ENCODE measurements around the gene NEK6.

Gene NEK6

GRCh38 chr9:124284237-124284831 lies 26.6 kb downstream of the NEK6 start:
- H3K27me3 ChIP-seq (ENCODE audit: insufficient read depth, low read length), result no peaks in the 10 kb centered on the region
- no peak overlapping the region for H2BK12ac ChIP-seq (ENCODE audit: low read length)
- H3K36me3 ChIP-seq (ENCODE audit: control insufficient read depth in 1 of 2, insufficient read depth in 2 of 2, low read length in 2 of 2), result peaks cover 0 to 6% of the 10 kb centered on the region in 2 experiments
- H3K79me2 ChIP-seq (ENCODE audit: control insufficient read depth, insufficient read depth, low read length, poor library complexity), result peaks cover 17% of the 10 kb centered on the region
- peak overlapping the region; percentile 95 for H3K18ac ChIP-seq (ENCODE audit: low read length)
- peak overlapping the region; percentile 8 for H2BK5ac ChIP-seq (ENCODE audit: low read depth, low read length, poor library complexity)
- H3K23ac ChIP-seq (ENCODE audit: low read length), result no peak overlapping the region
- H3K4ac ChIP-seq (ENCODE audit: low read depth, low read length), result no peak overlapping the region
- H3K9me3 ChIP-seq (ENCODE audit: insufficient read depth, low read depth, low read length), result no peaks in the 10 kb centered on the region
- H4K12ac ChIP-seq (ENCODE audit: low read depth, low read length), result no peak overlapping the region
- no peak overlapping the region for H3K9ac ChIP-seq (ENCODE audit: low read length)
- H2BK120ac ChIP-seq (ENCODE audit: insufficient read depth, low read length, poor library complexity), result no peak overlapping the region
- no peak for DNase-seq
- no peak overlapping the region for H3K14ac ChIP-seq (ENCODE audit: low read length)
- H3K27ac ChIP-seq (ENCODE audit: low read depth, low read length), result no peak overlapping the region
- H3K4me1 ChIP-seq (ENCODE audit: control insufficient read depth in 1 of 2, insufficient read depth in 2 of 2, low read length in 2 of 2), result peaks cover 42 to 47% of the 10 kb centered on the region in 2 experiments
- H3K4me2 ChIP-seq (ENCODE audit: low read length), result no peak overlapping the region
- no peak overlapping the region for H2AFZ ChIP-seq (ENCODE audit: insufficient read depth, low read length, poor library complexity)
- H2AK5ac ChIP-seq (ENCODE audit: low read length), result no peak overlapping the region
- peak overlapping the region; percentile 95 for H4K91ac ChIP-seq (ENCODE audit: low read depth, low read length)
- peaks cover 23% of the 10 kb centered on the region for H3K79me1 ChIP-seq (ENCODE audit: low read length)
- H4K8ac ChIP-seq (ENCODE audit: low read depth, low read length), result peak overlapping the region; percentile 24
- WGBS (ENCODE audit: extremely low coverage, insufficient coverage, insufficient read length), result no CpG with 5 or more reads among the region's 18 CpGs
- H3K4me3 ChIP-seq (ENCODE audit: low read depth, low read length), result no peak overlapping the region

DNA sequence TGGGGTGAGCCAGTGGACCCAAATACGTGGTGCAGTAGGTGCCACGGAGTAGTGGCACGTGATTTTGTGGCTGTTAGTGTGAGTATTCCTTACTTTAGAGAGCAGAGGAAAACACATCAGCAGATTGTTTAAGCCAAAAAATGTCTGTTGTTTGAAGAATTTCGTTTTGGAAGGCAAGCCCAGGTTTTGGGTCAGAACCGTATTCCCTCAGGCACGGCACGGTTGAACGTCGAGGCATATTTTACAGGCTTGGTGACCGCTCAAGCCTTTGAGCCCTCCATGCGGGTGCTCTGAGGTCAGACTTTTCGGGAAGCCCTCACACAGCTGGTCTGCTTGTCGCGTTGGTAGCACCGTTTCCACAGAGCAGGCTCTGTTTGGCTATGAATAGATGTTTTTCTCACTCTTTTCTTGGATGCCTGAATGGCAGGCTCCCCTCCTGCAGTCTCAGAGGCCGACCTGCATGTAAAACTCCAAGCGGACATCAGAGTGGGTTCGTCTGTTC lies 27.2 kb downstream of the NEK6 start:
- Histone ChIP-seq H3K4me3 (ENCODE audit: low read depth, low read length) (no peak overlapping the region), H2AFZ (ENCODE audit: insufficient read depth, low read length, poor library complexity) (no peak overlapping the region), H3K18ac (ENCODE audit: low read length) (peak overlapping the region; percentile 95), H3K23ac (ENCODE audit: low read length) (no peak overlapping the region), H4K91ac (ENCODE audit: low read depth, low read length) (peak overlapping the region; percentile 95), H3K27me3 (ENCODE audit: insufficient read depth, low read length) (no peaks in the 10 kb centered on the region), H3K79me2 (ENCODE audit: control insufficient read depth, insufficient read depth, low read length, poor library complexity) (peaks cover 19% of the 10 kb centered on the region), H4K12ac (ENCODE audit: low read depth, low read length) (no peak overlapping the region), H3K9me3 (ENCODE audit: insufficient read depth, low read depth, low read length) (no peaks in the 10 kb centered on the region), H3K14ac (ENCODE audit: low read length) (peak overlapping the region; percentile 84), H3K79me1 (ENCODE audit: low read length) (peaks cover 21% of the 10 kb centered on the region), H3K4ac (ENCODE audit: low read depth, low read length) (peak overlapping the region; percentile 78), H3K4me2 (ENCODE audit: low read length) (no peak overlapping the region), H2AK5ac (ENCODE audit: low read length) (peak overlapping the region; percentile 96), H2BK120ac (ENCODE audit: insufficient read depth, low read length, poor library complexity) (peak overlapping the region; percentile 89), H2BK5ac (ENCODE audit: low read depth, low read length, poor library complexity) (peak overlapping the region; percentile 92), H3K27ac (ENCODE audit: low read depth, low read length) (peak overlapping the region; percentile 97), H3K9ac (ENCODE audit: low read length) (no peak overlapping the region), H3K36me3 (ENCODE audit: control insufficient read depth in 1 of 2, insufficient read depth in 2 of 2, low read length in 2 of 2) (peaks cover 4 to 11% of the 10 kb centered on the region in 2 experiments), H3K4me1 (ENCODE audit: control insufficient read depth in 1 of 2, insufficient read depth in 2 of 2, low read length in 2 of 2) (peaks cover 39 to 40% of the 10 kb centered on the region in 2 experiments), H4K8ac (ENCODE audit: low read depth, low read length) (peak overlapping the region; percentile 90), H2BK12ac (ENCODE audit: low read length) (peak overlapping the region; percentile 94)
- WGBS (ENCODE audit: extremely low coverage, insufficient coverage, insufficient read length), result no CpG with 5 or more reads among the region's 18 CpGs
- DNase-seq, result peak; percentile 97 to 99

DNA sequence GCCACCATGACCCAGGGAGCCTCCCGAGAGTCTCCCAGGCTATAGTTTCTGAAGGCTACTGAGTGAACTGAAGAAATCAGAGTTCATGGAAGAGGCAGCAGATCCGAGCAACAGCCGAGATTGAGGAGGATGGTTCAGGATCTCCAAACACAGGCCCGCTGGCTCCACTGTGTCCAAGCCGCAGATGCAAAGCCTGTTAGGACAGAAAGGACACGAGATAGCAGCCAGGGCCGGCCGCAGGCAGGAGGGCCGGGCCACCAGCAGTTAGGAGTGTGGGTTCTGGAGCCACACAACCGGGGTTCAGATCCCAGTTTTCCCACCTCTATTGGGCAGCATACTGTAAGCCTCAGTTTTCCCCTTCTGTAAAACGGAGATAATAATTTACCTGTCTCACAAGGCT lies 27.7 kb downstream of the NEK6 start:
- Histone ChIP-seq H3K9ac (ENCODE audit: low read length) (no peak overlapping the region), H2AFZ (ENCODE audit: insufficient read depth, low read length, poor library complexity) (peak overlapping the region; percentile 24), H2BK12ac (ENCODE audit: low read length) (peak overlapping the region; percentile 94), H3K4me3 (ENCODE audit: low read depth, low read length) (no peak overlapping the region), H3K4me1 (ENCODE audit: control insufficient read depth in 1 of 2, insufficient read depth in 2 of 2, low read length in 2 of 2) (peaks cover 36 to 39% of the 10 kb centered on the region in 2 experiments), H3K79me2 (ENCODE audit: control insufficient read depth, insufficient read depth, low read length, poor library complexity) (peaks cover 17% of the 10 kb centered on the region), H3K14ac (ENCODE audit: low read length) (peak overlapping the region; percentile 84), H4K91ac (ENCODE audit: low read depth, low read length) (peak overlapping the region; percentile 95), H3K4me2 (ENCODE audit: low read length) (no peak overlapping the region), H3K36me3 (ENCODE audit: control insufficient read depth in 1 of 2, insufficient read depth in 2 of 2, low read length in 2 of 2) (peaks cover 6 to 12% of the 10 kb centered on the region in 2 experiments), H3K27me3 (ENCODE audit: insufficient read depth, low read length) (no peaks in the 10 kb centered on the region), H3K18ac (ENCODE audit: low read length) (peak overlapping the region; percentile 95), H2BK5ac (ENCODE audit: low read depth, low read length, poor library complexity) (peak overlapping the region; percentile 92), H4K12ac (ENCODE audit: low read depth, low read length) (peak overlapping the region; percentile 49), H3K23ac (ENCODE audit: low read length) (no peak overlapping the region), H2BK120ac (ENCODE audit: insufficient read depth, low read length, poor library complexity) (peak overlapping the region; percentile 89), H2AK5ac (ENCODE audit: low read length) (peak overlapping the region; percentile 96), H3K79me1 (ENCODE audit: low read length) (peaks cover 20% of the 10 kb centered on the region), H3K4ac (ENCODE audit: low read depth, low read length) (peak overlapping the region; percentile 78), H4K8ac (ENCODE audit: low read depth, low read length) (peak overlapping the region; percentile 90), H3K27ac (ENCODE audit: low read depth, low read length) (peak overlapping the region; percentile 97), H3K9me3 (ENCODE audit: insufficient read depth, low read depth, low read length) (no peaks in the 10 kb centered on the region)
- DNase-seq, result no peak
- no CpG with 5 or more reads among the region's 11 CpGs for WGBS (ENCODE audit: extremely low coverage, insufficient coverage, insufficient read length)

GRCh38 chr9:124285903-124286291 lies 28.1 kb downstream of the NEK6 start:
- peaks cover 6 to 12% of the 10 kb centered on the region in 2 experiments for H3K36me3 ChIP-seq (ENCODE audit: control insufficient read depth in 1 of 2, insufficient read depth in 2 of 2, low read length in 2 of 2)
- no peak overlapping the region for H3K4ac ChIP-seq (ENCODE audit: low read depth, low read length)
- no peaks in the 10 kb centered on the region for H3K9me3 ChIP-seq (ENCODE audit: insufficient read depth, low read depth, low read length)
- H4K8ac ChIP-seq (ENCODE audit: low read depth, low read length), result no peak overlapping the region
- peak overlapping the region; percentile 97 for H3K27ac ChIP-seq (ENCODE audit: low read depth, low read length)
- H3K27me3 ChIP-seq (ENCODE audit: insufficient read depth, low read length), result no peaks in the 10 kb centered on the region
- H3K9ac ChIP-seq (ENCODE audit: low read length), result no peak overlapping the region
- H3K14ac ChIP-seq (ENCODE audit: low read length), result peak overlapping the region; percentile 84
- H2BK12ac ChIP-seq (ENCODE audit: low read length), result no peak overlapping the region
- peaks cover 20% of the 10 kb centered on the region for H3K79me1 ChIP-seq (ENCODE audit: low read length)
- H2AK5ac ChIP-seq (ENCODE audit: low read length), result no peak overlapping the region
- H2BK5ac ChIP-seq (ENCODE audit: low read depth, low read length, poor library complexity), result peak overlapping the region; percentile 94
- H4K91ac ChIP-seq (ENCODE audit: low read depth, low read length), result peak overlapping the region; percentile 84
- peak overlapping the region; percentile 91 for H2BK120ac ChIP-seq (ENCODE audit: insufficient read depth, low read length, poor library complexity)
- peaks cover 17% of the 10 kb centered on the region for H3K79me2 ChIP-seq (ENCODE audit: control insufficient read depth, insufficient read depth, low read length, poor library complexity)
- no CpG with 5 or more reads among the region's 9 CpGs for WGBS (ENCODE audit: extremely low coverage, insufficient coverage, insufficient read length)
- no peak overlapping the region for H2AFZ ChIP-seq (ENCODE audit: insufficient read depth, low read length, poor library complexity)
- H3K4me2 ChIP-seq (ENCODE audit: low read length), result peak overlapping the region; percentile 50
- no peak overlapping the region for H4K12ac ChIP-seq (ENCODE audit: low read depth, low read length)
- H3K4me3 ChIP-seq (ENCODE audit: low read depth, low read length), result no peak overlapping the region
- peak; percentile 67 to 78 for DNase-seq
- no peak overlapping the region for H3K23ac ChIP-seq (ENCODE audit: low read length)
- H3K4me1 ChIP-seq (ENCODE audit: control insufficient read depth in 1 of 2, insufficient read depth in 2 of 2, low read length in 2 of 2), result peaks cover 39 to 41% of the 10 kb centered on the region in 2 experiments
- H3K18ac ChIP-seq (ENCODE audit: low read length), result no peak overlapping the region

Measured in trophoblast cell (in vitro differentiated cells and primary cell).